Smooth muscle cell (in vitro differentiated cells): ENCODE data around the gene IGF1. TPM values are rescaled to one million over a fixed set of nuclear protein-coding genes. Genes with fewer than 3 reads are reported as not detected.

Experiments
- DNase-seq: peaks from one replicate; lab custom pipeline; 2025; ENCODE audit not compliant: unreplicated experiment; lab: John Stamatoyannopoulos, UW
- H2AFZ ChIP-seq: fragments of 200-600 bp; sonication (generic); 2 replicates; pipeline ENCODE4 v1.6.0; 2016; ENCODE audit warnings: antibody characterized with exemption, low read depth, mild to moderate bottlenecking
- H3F3A ChIP-seq: fragments of 200-600 bp; sonication (generic); 2 replicates; pipeline ENCODE4 v1.6.0; 2017; ENCODE audit warnings: antibody characterized with exemption, low read depth
- H3K27ac ChIP-seq: fragments of 200-600 bp; sonication (generic); 2 replicates; pipeline ENCODE4 v1.5.1; 2016; ENCODE audit warnings: low read depth, mild to moderate bottlenecking
- H3K27me3 ChIP-seq: fragments of 200-600 bp; sonication (generic); 2 replicates; pipeline ENCODE4 v1.6.1; 2016; ENCODE audit warnings: low read depth, mild to moderate bottlenecking
- H3K36me3 ChIP-seq: fragments of 200-600 bp; sonication (generic); 2 replicates; pipeline ENCODE4 v1.5.1; 2016; ENCODE audit warnings: low read depth
- H3K4me1 ChIP-seq: fragments of 200-600 bp; sonication (generic); 2 replicates; pipeline ENCODE4 v1.5.1; 2016; ENCODE audit warnings: low read depth
- H3K4me2 ChIP-seq: fragments of 200-600 bp; sonication (generic); 2 replicates; pipeline ENCODE4 v1.6.0; 2016; ENCODE audit warnings: mild to moderate bottlenecking
- H3K4me3 ChIP-seq: fragments of 200-600 bp; sonication (generic); 2 replicates; pipeline ENCODE4 v1.5.1; 2016; ENCODE audit warnings: mild to moderate bottlenecking
- H3K79me2 ChIP-seq: fragments of 200-600 bp; sonication (generic); 2 replicates; pipeline ENCODE4 v1.6.0; 2016; ENCODE audit warnings: low read depth, mild to moderate bottlenecking
- H3K9ac ChIP-seq: fragments of 200-600 bp; sonication (generic); 2 replicates; pipeline ENCODE4 v1.6.0; 2016; ENCODE audit warnings: low read depth
- H3K9me3 ChIP-seq: fragments of 200-600 bp; sonication (generic); replicated peaks from 2 replicates; pipeline ENCODE4 v1.5.1; 2016; ENCODE audit warnings: low read depth
- H4K20me1 ChIP-seq: fragments of 200-600 bp; sonication (generic); 2 replicates; pipeline ENCODE4 v1.6.0; 2016; ENCODE audit warnings: low read depth
- CTCF ChIP-seq: fragments of 200-600 bp; sonication (generic); IDR thresholded peaks from 2 replicates; pipeline ENCODE4 v1.5.1; 2017; ENCODE audit warnings: borderline replicate concordance, mild to moderate bottlenecking, antibody characterized with exemption; ENCODE audit not compliant: insufficient read depth, poor library complexity, severe bottlenecking
- WGBS: methylation state at CpG from one replicate; pipeline ENCODE4 v1.1.7; 2016; ENCODE audit warnings: low lambda C conversion rate; 5-methylcytosine and 5-hydroxymethylcytosine counted together
- polyA plus RNA-seq: library from polyadenylated mRNA; unstranded; fragments of >200 nt; fragmentation: Nextera tagmentation; extraction: Ambion mirVana; gene quantifications from 2 replicates; pipeline ENCODE4 v1.2.1, GENCODE V29; 2016
- total RNA-seq: library from RNA; depleted of rRNA; stranded (reverse); fragments of >200 nt; gene quantifications from 2 replicates; pipeline ENCODE4 v1.2.3, GENCODE V29; 2014

The IGF1 gene
- total and polyA plus RNA-seq, 2 experiments from 2014 or later = 1.3 to 8.9 TPM

GRCh38 chr12:102508052-102508451 is 27.7 kb upstream of the IGF1 start:
- Histone ChIP-seq H2AFZ (no peak overlapping the region), H3K79me2 (no peaks in the 10 kb centered on the region), H3K4me2 (no peak overlapping the region), H3K9ac (no peak overlapping the region), H3K9me3 (no peaks in the 10 kb centered on the region), H4K20me1 (no peaks in the 10 kb centered on the region), H3K4me3 (no peak overlapping the region), H3K27ac (no peak overlapping the region), H3K4me1 (no peaks in the 10 kb centered on the region), H3F3A (no peaks in the 10 kb centered on the region), H3K36me3 (no peaks in the 10 kb centered on the region), H3K27me3 (no peaks in the 10 kb centered on the region)
- DNase-seq = no peak
- no peak for TF ChIP-seq CTCF

GRCh38 chr12:102507301-102507700 is 26.9 kb upstream of the IGF1 start:
- Histone ChIP-seq H3K9ac (no peak overlapping the region), H3F3A (no peaks in the 10 kb centered on the region), H3K4me1 (no peaks in the 10 kb centered on the region), H4K20me1 (no peaks in the 10 kb centered on the region), H3K36me3 (no peaks in the 10 kb centered on the region), H2AFZ (no peak overlapping the region), H3K9me3 (no peaks in the 10 kb centered on the region), H3K79me2 (no peaks in the 10 kb centered on the region), H3K27me3 (no peaks in the 10 kb centered on the region), H3K27ac (no peak overlapping the region), H3K4me2 (no peak overlapping the region), H3K4me3 (no peak overlapping the region)
- DNase-seq = no peak
- 0% methylated on average over 2 of the region's 2 CpGs for WGBS
- TF ChIP-seq CTCF = no peak

- Histone ChIP-seq H3F3A (no peaks in the 10 kb centered on the region), H3K9ac (no peak overlapping the region), H2AFZ (no peak overlapping the region), H3K4me1 (no peaks in the 10 kb centered on the region), H3K79me2 (no peaks in the 10 kb centered on the region), H3K27ac (no peak overlapping the region), H3K36me3 (no peaks in the 10 kb centered on the region), H3K4me3 (no peak overlapping the region), H4K20me1 (no peaks in the 10 kb centered on the region), H3K27me3 (peaks cover 5% of the 10 kb centered on the region), H3K4me2 (no peak overlapping the region), H3K9me3 (no peaks in the 10 kb centered on the region)
- TF ChIP-seq CTCF = no peak
- 98% methylated on average over 2 of the region's 2 CpGs for WGBS
- DNase-seq = no peak
Measured at GRCh38 chr12:102504871-102505270, 24.5 kb upstream of the IGF1 start.

GRCh38 chr12:102504280-102504679 is 23.9 kb upstream of the IGF1 start:
- no peaks in the 10 kb centered on the region for H3K9me3 ChIP-seq
- H3K4me3 ChIP-seq = no peak overlapping the region
- H3K27me3 ChIP-seq = peaks cover 5% of the 10 kb centered on the region
- no peaks in the 10 kb centered on the region for H3K79me2 ChIP-seq
- no peaks in the 10 kb centered on the region for H4K20me1 ChIP-seq
- no peak overlapping the region for H3K27ac ChIP-seq
- H3F3A ChIP-seq = no peaks in the 10 kb centered on the region
- H3K9ac ChIP-seq = no peak overlapping the region
- no peak for TF ChIP-seq CTCF
- no peak overlapping the region for H3K4me2 ChIP-seq
- H2AFZ ChIP-seq = no peak overlapping the region
- H3K36me3 ChIP-seq = no peaks in the 10 kb centered on the region
- H3K4me1 ChIP-seq = no peaks in the 10 kb centered on the region
- 90% methylated on average over 2 of the region's 2 CpGs for WGBS
- DNase-seq = no peak
